GM04503 (cell line): ENCODE results near the gene HDLBP.
"Not testable (repeated sequence)": the region's sequence is repeated elsewhere in the genome, so short reads cannot be mapped to it uniquely, and the experiment has no call there.

ENCODE experiments used
- DNase-seq: peaks from one replicate; pipeline ENCODE4 v3.0.0-alpha.2; 2012; ENCODE audit warnings: low read depth

HDLBP gene

DNA sequence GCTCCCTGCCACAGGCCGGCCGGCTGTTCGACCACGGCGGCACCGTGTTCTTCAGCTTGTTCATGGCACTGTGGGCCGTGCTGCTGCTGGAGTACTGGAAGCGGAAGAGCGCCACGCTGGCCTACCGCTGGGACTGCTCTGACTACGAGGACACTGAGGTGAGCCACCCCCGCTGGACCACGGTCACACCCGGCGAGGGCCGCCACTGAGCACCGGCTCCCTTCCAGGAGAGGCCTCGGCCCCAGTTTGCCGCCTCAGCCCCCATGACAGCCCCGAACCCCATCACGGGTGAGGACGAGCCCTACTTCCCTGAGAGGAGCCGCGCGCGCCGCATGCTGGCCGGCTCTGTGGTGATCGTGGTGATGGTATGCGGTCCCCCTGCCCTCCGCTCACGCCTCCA lies 106.2 kb downstream of the HDLBP start:
- DNase-seq, result no peak

- no peak for DNase-seq
Measured at GRCh38 chr2:241208058-241208457, 107.4 kb downstream of the HDLBP start.

- DNase-seq, result no peak
Measured at GRCh38 chr2:241207641-241208040, 107.8 kb downstream of the HDLBP start.

GRCh38 chr2:241207151-241207550 lies 108.3 kb downstream of the HDLBP start:
- DNase-seq, result no peak

GRCh38 chr2:241205086-241205485 lies 110.4 kb downstream of the HDLBP start:
- no peak for DNase-seq

DNA sequence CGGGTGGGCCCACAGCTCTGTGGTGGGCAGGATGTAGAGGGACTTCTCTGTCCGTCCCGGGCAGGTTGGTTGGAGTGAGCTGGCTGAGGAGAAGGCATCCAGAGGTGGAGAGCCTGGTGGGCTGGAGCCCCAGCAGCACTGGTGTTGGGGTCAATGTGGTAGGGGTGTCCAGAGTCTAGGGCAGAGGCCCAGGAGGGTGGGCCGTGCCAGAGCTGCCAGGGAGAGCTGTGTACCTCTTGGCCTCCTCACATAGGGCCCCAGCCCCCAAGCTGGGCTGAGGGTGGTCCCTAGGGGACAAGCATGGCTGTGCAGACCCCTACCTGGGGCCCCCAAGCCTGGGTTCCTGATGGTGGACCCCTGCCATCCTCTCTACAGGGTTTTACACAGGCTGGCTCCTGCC lies 111.0 kb downstream of the HDLBP start:
- DNase-seq, result no peak

DNA sequence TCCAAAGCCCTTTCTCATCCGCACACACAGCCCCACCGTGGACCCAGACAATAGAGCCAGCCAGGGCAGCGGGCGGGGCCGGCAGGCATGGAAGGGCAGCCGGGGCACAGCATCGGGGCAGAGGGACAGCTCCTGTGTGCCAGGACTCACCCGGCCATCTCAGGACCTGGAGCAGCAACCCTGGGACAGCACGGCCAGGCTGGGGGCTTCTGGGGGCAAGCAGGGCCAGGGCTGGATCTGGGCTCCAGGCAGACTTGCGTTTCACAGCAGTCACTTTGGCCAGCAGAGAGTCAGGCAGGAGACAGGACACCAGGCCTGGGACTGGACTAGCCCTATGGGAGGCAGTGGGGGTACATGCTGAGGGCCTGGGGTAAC lies 111.5 kb downstream of the HDLBP start:
- DNase-seq, result no peak

DNA sequence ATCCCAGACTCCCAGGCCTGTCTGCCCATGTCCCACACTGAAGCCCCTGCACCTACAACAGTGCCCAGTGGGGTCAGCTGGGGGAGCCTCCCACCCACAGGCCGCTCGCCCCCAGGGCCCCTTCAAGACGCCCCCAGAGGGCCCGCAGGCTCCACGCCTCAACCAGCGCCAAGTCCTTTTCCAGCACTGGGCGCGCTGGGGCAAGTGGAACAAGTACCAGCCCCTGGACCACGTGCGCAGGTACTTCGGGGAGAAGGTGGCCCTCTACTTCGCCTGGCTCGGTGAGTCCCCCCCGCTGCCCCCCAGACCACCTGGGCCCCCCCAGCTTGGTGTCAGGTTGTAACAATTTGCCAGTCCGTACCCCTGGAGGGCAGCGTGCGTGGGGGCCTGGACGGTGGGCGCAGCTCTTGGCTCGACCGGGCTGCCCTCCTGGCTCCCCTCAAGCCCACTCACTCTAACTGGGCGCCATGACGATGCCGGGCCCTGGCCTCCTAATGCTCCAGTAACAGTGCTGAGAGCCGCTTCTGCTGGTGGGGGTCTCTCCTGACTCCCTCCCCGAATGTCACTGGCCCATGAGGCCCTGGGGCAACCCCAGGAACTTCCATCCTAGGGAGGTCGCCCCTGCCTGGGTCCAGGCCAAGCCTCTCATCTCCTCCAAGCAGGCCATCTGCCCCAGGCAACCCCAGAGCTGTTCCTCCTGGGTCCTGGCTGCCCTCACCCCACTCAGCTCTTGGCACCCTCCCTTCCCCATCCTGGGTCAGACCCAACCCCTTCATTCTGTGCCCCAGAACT lies 112.1 kb downstream of the HDLBP start:
- no peak for DNase-seq

DNA sequence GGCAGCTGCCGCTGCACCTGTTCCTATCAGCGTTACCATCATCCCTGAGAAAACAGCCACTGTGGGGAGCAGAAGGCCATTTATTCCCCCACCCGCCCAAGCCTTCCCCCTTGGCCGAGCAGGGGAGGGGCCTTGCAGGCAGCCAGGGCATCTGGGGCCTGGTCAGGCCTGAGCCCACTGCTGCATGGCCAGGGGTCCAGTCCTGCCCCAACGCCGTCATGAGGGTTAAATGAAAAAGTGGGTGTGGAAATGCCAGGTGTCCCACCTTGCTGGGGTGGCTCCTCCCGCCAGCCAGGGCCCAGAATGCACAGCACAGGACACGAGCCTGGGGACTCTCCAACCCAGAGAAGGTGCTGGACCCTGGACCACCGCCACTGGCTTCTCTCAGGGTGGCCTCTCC lies 112.8 kb downstream of the HDLBP start:
- no peak for DNase-seq

- no peak for DNase-seq
Measured at GRCh38 chr2:241202268-241202585, 113.2 kb downstream of the HDLBP start.

DNA sequence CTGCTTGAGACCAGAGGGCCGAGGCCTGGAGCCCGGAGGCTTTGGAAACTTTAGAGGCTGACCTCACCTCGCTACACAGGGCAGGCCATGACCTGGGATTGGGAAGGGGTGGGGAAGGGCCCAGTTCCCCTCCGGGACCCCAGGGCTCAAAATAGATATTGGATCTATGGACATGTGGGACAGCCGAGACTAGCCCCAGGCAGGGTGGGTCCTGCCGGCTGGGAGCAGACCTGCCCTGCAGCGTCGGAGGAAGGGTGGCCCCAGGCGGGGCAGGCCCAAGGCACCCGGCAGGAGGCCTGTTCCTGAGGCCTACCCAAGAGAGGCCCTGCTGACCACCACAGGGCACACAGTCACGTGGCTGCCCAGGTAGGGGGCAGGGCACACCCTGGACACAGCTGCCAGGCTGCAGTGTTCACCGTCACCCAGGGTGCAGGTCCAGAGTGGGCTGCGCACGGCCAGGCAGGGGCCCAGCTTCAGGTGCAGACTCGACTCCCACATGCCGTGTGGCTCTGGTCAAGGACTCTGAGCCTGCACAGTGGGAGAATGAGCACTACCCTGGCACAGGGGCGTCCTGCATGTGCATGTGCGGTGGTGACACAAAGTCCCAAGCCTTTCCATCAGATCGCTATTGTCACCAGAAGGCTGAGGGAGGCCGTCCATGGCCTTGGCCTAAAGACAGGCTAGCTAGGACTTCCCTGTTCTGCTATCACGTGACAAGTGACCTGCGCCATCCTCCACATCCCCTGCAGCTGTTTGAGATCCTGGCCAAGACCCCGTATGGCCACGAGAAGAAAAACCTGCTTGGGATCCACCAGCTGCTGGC lies 113.8 kb downstream of the HDLBP start:
- no peak for DNase-seq

- no peak for DNase-seq
Measured at GRCh38 chr2:241200822-241201395, 114.6 kb downstream of the HDLBP start.

GRCh38 chr2:241199897-241200821 lies 115.3 kb downstream of the HDLBP start:
- DNase-seq, result no peak

DNA sequence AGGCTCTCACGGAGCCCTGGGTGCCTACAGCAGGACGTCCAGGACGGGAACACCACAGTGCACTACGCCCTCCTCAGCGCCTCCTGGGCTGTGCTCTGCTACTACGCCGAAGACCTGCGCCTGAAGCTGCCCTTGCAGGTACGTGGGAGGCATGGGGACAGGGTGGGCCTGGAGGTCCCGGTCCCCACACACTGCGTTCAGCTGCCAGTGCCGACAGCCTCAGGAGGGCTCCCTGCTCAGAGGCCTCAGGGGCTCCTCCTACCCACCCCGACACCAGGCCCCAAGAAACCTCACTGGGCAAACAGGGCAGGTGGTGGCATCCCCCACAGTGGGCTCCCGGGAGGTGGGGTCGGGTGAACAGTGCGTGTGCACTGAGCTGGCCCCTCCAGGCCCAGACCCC lies 116.2 kb downstream of the HDLBP start:
- DNase-seq, result no peak

DNA sequence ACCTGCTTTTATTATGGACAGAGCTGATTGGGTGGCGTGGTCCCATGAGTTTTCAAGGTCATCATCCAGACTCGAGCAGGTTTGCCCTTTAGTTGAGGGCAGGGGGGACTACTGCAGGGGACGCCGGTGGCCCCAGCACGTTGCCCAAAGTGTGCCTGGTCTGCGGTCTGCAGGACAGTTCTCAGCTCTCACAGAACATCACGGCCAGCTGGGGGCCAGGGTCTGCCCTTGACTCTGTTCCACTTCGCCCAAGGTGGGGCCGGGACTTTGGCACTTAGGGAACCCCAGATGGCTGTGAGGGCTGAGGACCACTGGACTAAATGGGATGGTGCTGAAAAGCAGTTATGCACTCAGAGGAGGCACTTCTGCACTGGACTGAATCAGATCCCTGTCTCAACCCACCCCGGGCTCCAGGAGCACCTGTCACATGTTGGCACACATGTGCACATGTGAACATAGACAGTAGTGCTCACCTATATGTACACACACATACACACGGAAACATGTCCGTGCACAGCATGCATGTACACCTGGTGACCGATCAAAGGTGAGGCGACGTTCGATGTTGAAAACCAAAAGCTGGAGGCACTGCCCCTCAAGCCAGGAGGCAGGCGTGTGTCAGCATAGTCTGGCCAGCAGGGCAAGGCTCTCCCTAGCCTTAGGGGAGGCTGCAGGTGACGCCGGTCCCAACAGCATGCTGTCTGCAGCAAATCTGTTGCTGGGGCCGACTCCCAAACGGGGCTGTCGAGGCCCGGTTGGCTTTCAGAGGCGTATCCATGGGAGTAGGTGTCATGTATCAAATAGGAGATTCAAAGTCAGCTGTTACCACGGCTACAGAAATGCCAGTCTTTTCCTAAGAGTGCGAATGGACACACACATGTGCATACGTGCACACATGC lies 116.8 kb downstream of the HDLBP start:
- no peak for DNase-seq

DNA sequence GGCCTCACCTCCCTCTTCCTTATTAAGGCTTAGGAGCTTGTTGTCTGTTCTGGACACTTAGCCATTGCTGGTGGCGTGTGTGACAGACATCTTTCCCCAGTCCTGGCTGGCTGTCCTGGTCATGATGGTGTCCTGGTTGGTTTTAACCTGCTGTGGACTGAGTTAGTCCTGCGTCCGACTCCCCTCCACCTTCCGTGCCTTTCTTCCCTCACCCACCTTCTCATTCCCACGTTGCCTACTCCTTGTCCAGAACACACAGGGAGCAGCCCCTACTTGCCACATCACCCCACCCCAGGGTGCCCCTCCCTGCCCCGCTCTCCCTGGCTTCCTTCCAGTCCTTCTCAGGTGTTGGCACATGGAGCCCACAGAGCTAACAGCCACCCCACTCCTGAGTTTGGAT lies 117.5 kb downstream of the HDLBP start:
- DNase-seq, result no peak

DNA sequence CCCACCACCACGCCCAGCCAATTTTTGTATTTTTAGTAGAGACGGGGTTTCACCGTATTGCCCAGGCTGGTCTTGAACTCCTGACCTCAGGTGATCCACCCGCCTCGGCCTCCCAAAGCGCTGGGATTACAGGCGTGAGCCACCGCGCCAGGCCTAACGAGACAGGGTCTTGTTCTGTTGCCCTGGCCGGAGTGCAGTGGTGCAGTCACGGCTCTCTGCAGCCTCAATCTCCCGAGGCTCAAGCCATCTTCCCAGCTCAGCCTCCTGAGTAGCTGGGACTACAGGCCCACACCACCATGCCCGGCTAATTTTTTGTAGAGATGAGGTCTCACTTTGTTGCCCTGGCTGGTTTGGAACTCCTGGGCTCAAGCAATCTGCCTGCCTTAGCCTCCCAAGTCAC lies 118.2 kb downstream of the HDLBP start:
- not testable (repeated sequence) for DNase-seq

DNA sequence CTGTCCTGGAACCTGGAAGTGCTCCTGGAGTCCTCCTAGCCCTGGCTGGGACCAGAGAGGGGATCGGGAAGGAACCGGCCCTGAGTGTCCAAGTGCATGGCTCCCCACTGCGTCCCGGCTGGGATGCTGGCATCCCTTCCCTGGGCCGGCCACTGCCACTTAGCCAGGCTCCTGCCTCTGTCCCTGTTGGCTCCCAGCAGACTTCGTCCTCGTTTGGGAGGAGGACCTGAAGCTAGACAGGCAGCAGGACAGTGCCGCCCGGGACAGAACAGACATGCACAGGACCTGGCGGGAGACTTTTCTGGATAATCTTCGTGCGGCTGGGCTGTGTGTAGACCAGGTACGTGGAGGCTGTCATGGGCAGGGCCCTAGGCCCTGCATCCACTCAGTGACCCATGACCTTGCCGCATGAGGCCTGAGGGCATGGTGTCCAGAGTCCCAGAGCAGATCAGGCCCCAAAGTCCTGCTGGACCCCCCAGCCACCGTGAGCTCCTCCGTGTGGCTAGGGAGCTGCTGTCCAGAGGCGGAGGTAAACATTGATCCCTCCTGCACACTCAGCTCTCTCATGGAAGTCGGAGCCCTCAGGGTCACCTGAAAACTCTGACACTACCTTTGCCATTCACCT lies 119.9 kb downstream of the HDLBP start:
- no peak for DNase-seq

DNA sequence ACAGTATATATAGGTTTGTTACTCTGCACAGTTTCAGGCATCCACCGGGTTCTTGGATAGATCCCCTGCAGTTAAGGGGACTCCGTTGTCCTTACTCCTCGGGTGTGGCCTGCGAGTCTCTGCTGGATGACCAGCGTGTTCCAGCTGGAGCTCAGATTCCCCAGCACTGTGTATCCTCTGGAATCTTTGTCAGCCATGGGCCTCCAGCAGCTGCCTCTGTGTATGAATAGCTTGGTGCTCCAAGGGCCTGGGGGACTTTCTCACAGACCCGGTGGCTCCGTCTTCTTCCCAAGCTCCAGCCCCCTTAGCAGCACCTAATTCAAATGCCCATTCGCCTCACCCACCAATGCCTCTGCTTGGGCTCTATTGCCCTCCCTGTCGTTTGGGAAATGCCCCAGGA lies 120.7 kb downstream of the HDLBP start:
- no peak for DNase-seq

DNA sequence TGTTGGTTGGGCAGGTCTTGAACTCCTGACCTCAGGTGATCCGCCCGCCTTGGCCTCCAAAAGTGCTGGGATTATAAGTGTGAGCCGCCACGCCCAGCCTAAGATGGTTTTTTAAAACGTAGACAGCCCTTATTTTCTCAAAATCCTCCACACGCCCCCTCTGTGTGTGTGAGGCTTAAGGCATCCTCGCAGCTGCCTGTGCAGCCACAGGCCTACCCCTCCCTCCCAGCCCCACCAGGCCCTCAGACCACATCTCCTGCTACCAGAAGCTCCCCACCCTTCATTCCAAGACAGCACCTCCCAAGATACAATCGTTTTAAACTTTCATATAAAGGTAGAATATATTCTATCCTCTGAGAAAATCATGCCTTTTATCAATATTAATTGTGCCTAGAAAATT lies 122.2 kb downstream of the HDLBP start:
- no peak for DNase-seq

DNA sequence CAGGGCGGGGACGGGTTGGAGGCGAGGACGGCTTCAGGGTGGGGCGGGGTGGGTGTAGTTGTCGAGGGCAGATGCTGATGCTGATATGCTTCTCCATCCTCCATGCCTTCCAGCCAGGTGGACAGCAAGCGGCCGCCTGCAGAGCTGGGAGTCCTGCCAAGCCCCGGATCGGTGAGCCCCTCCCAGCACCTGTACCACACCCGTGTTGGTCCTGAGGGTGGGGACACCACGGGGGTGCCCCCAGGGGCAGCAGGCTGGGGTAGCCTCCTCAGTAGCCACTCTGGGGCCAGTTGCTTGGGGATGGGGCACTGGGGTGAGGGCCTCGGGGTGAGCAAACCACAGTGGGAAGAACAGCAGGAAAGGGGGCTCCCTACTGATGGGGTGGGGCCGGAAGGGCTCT lies 124.4 kb downstream of the HDLBP start:
- no peak for DNase-seq
